ENCODE data around the gene LARP1. TPM values are rescaled to one million over a fixed set of nuclear protein-coding genes. Genes with fewer than 3 reads are reported as not detected.

Gene LARP1
- total and polyA plus RNA-seq, 10 of the 15 experiments (the other 5 are each of a cell fraction or from before 2014, with no cell fraction given), result 22.6 to 227 (median 60.8) TPM

- no peaks in the 10 kb centered on the region for H4K20me1 ChIP-seq (ENCODE audit: control insufficient read depth, insufficient read depth)
- no peak overlapping the region for H3K9ac ChIP-seq (ENCODE audit: control insufficient read depth, insufficient read depth, low read length)
- ChIA-PET POLR2A (no interaction called here), CTCF (interaction anchor here (1.2 kb wide), 1 partner anchor 31 kb away, joined by 3 read pairs; no protein-coding TSS in a partner anchor), SMC1A (ENCODE audit: uncharacterized antibody, unreplicated experiment) (no interaction called here), RAD21 (ENCODE audit: unreplicated experiment) (no interaction called here)
- no peak for DNase-seq (ENCODE audit: low read depth, low spot score)
- no peak overlapping the region for H3K4me3 ChIP-seq
- ATAC-seq, result no peak
- FAIRE-seq, result no peak
- H3K4me1 ChIP-seq (ENCODE audit: control insufficient read depth, insufficient read depth, low read length), result no peaks in the 10 kb centered on the region
- no peaks in the 10 kb centered on the region for H3K79me2 ChIP-seq (ENCODE audit: control insufficient read depth, insufficient read depth, low read length)
- H3K36me3 ChIP-seq (ENCODE audit: control insufficient read depth in 2 of 2, insufficient read depth in 2 of 2, low read length in 1 of 2), result no peaks in the 10 kb centered on the region
- TF ChIP-seq USF2 (IDR thresholded peaks at IDR 0.05; ENCODE audit: borderline replicate concordance, low read depth, low read length), result no peak
- no peak for TF ChIP-seq IRF5 (IDR thresholded peaks at IDR 0.05; ENCODE audit: borderline replicate concordance)
- TF ChIP-seq SMAD1 (IDR thresholded peaks at IDR 0.05; ENCODE audit: low read depth, partially characterized antibody), result no peak
- TF ChIP-seq ESRRA (IDR thresholded peaks at IDR 0.05; ENCODE audit: low read length), result no peak
- no peak overlapping the region for H3K27ac ChIP-seq (ENCODE audit: control insufficient read depth, insufficient read depth)
- WGBS (ENCODE audit: insufficient coverage, insufficient replicate concordance, low lambda C conversion rate, missing lambda C conversion rate), result 66% methylated on average over 3 of the region's 3 CpGs
- no peaks in the 10 kb centered on the region for H3K27me3 ChIP-seq (replicated peaks in 1 of 2; ENCODE audit: control insufficient read depth in 2 of 2, insufficient read depth in 2 of 2, low read length in 1 of 2)
- H3K9me3 ChIP-seq (replicated peaks; ENCODE audit: control insufficient read depth, insufficient read depth, low read length), result no peaks in the 10 kb centered on the region
- H3K4me2 ChIP-seq (ENCODE audit: control insufficient read depth, insufficient read depth), result no peak overlapping the region
- no TSS peak for BruUV-seq (replicated peaks)
- intact Hi-C loops (cut with micrococcal nuclease; ENCODE audit: unreplicated experiment) (no loop called here), in situ Hi-C loops (cut with MboI) (no loop called here)
- no peak overlapping the region for H2AFZ ChIP-seq (ENCODE audit: control insufficient read depth, low read depth, low read length)
Observed at GRCh38 chr5:154728939-154729588, 26.1 kb upstream of the LARP1 start.

- BruUV-seq (replicated peaks), result no TSS peak
- no peak for DNase-seq (ENCODE audit: low read depth, low spot score)
- no peaks in the 10 kb centered on the region for H3K4me1 ChIP-seq (ENCODE audit: control insufficient read depth, insufficient read depth, low read length)
- no peak overlapping the region for H3K4me3 ChIP-seq
- FAIRE-seq, result no peak
- H3K36me3 ChIP-seq (ENCODE audit: control insufficient read depth in 2 of 2, insufficient read depth in 2 of 2, low read length in 1 of 2), result no peaks in the 10 kb centered on the region
- H3K27ac ChIP-seq (ENCODE audit: control insufficient read depth, insufficient read depth), result no peak overlapping the region
- H3K79me2 ChIP-seq (ENCODE audit: control insufficient read depth, insufficient read depth, low read length), result no peaks in the 10 kb centered on the region
- in situ Hi-C loops (cut with MboI) (no loop called here), intact Hi-C loops (cut with micrococcal nuclease; ENCODE audit: unreplicated experiment) (no loop called here)
- no peaks in the 10 kb centered on the region for H4K20me1 ChIP-seq (ENCODE audit: control insufficient read depth, insufficient read depth)
- ChIA-PET SMC1A (ENCODE audit: uncharacterized antibody, unreplicated experiment) (no interaction called here), RAD21 (ENCODE audit: unreplicated experiment) (no interaction called here), CTCF (interaction anchor here (1.2 kb wide), 1 partner anchor 31 kb away, joined by 3 read pairs; no protein-coding TSS in a partner anchor), POLR2A (no interaction called here)
- no peak overlapping the region for H3K4me2 ChIP-seq (ENCODE audit: control insufficient read depth, insufficient read depth)
- no peak for ATAC-seq
- H3K27me3 ChIP-seq (replicated peaks in 1 of 2; ENCODE audit: control insufficient read depth in 2 of 2, insufficient read depth in 2 of 2, low read length in 1 of 2), result no peaks in the 10 kb centered on the region
- H2AFZ ChIP-seq (ENCODE audit: control insufficient read depth, low read depth, low read length), result no peak overlapping the region
- H3K9me3 ChIP-seq (replicated peaks; ENCODE audit: control insufficient read depth, insufficient read depth, low read length), result no peaks in the 10 kb centered on the region
- H3K9ac ChIP-seq (ENCODE audit: control insufficient read depth, insufficient read depth, low read length), result no peak overlapping the region
- 45% methylated on average over 3 of the region's 3 CpGs for WGBS (ENCODE audit: insufficient coverage, insufficient replicate concordance, low lambda C conversion rate, missing lambda C conversion rate)
- TF ChIP-seq TARDBP (IDR thresholded peaks at IDR 0.05; ENCODE audit: borderline replicate concordance), result no peak
- TF ChIP-seq SKIL (IDR thresholded peaks at IDR 0.05; ENCODE audit: low read depth, poor library complexity, severe bottlenecking), result no peak
- no peak for TF ChIP-seq CBFB (IDR thresholded peaks at IDR 0.05; ENCODE audit: low read depth)
- TF ChIP-seq CBX3 (IDR thresholded peaks at IDR 0.05; ENCODE audit: borderline replicate concordance, low read depth), result no peak
- no peak for TF ChIP-seq HDAC2 (IDR thresholded peaks at IDR 0.05)
- TF ChIP-seq NFIC (IDR thresholded peaks at IDR 0.05; ENCODE audit: low read depth, low read length), result no peak
- TF ChIP-seq ATF7 (IDR thresholded peaks at IDR 0.05; ENCODE audit: low read depth), result no peak
- no peak for TF ChIP-seq FOS (IDR thresholded peaks at IDR 0.05; ENCODE audit: borderline replicate concordance, extremely low read depth, insufficient read length)
- TF ChIP-seq IRF4 (IDR thresholded peaks at IDR 0.05; ENCODE audit: low read depth, low read length), result no peak
- no peak for TF ChIP-seq RAD51 (IDR thresholded peaks at IDR 0.05)
- TF ChIP-seq SUPT20H (IDR thresholded peaks at IDR 0.05; ENCODE audit: borderline replicate concordance, control insufficient read depth, low read depth, low read length), result no peak
Observed at GRCh38 chr5:154729613-154730012, 25.6 kb upstream of the LARP1 start.

Measured in GM12878 (cell line).